ENCODE measurements around the gene COMMD8. TPM values are rescaled to one million over a fixed set of nuclear protein-coding genes. Genes with fewer than 3 reads are reported as not detected.

COMMD8 gene
- total RNA-seq, 1 experiment from 2014 or later = 19.9 TPM

GRCh38 chr4:47444031-47444430, 19.5 kb downstream of the COMMD8 start:
- Histone ChIP-seq H3K27me3 (ENCODE audit: insufficient read depth, low read length) (no peaks in the 10 kb centered on the region), H3K4me2 (ENCODE audit: low read length) (no peak overlapping the region), H2AFZ (ENCODE audit: low read depth, low read length, poor library complexity, severe bottlenecking) (no peak overlapping the region), H3K4me1 (ENCODE audit: control insufficient read depth in 1 of 2, insufficient read depth in 2 of 2, low read length in 2 of 2) (no peaks in the 10 kb centered on the region), H3K4me3 (replicated peaks in 1 of 2; ENCODE audit: low read depth in 1 of 2, low read length in 2 of 2) (no peak overlapping the region), H3K36me3 (ENCODE audit: control insufficient read depth in 1 of 2, insufficient read depth in 2 of 2, low read length in 2 of 2) (no peaks in the 10 kb centered on the region), H3K9me2 (ENCODE audit: insufficient read depth) (no peaks in the 10 kb centered on the region), H3K27ac (ENCODE audit: low read depth, low read length) (no peak overlapping the region), H3K9ac (ENCODE audit: low read length) (no peak overlapping the region), H3K9me3 (ENCODE audit: control insufficient read depth in 1 of 2, insufficient read depth in 1 of 2, low read depth in 1 of 2, low read length in 2 of 2) (no peaks in the 10 kb centered on the region), H3K79me2 (ENCODE audit: insufficient read depth, low read length) (no peaks in the 10 kb centered on the region), H4K20me1 (ENCODE audit: insufficient read depth) (no peaks in the 10 kb centered on the region)
- no peak for TF ChIP-seq ATF3 (IDR thresholded peaks at IDR 0.05)
- TF ChIP-seq POLR2A (IDR thresholded peaks at IDR 0.05; ENCODE audit: borderline replicate concordance, extremely low read depth, insufficient read depth, insufficient read length) = no peak
- no peak for TF ChIP-seq CBX3 (IDR thresholded peaks at IDR 0.05; ENCODE audit: low read depth)
- no peak for TF ChIP-seq MAX (IDR thresholded peaks at IDR 0.05)
- TF ChIP-seq EGR1 (IDR thresholded peaks at IDR 0.05; ENCODE audit: low read depth) = no peak
- no peak for TF ChIP-seq EZH2phosphoT487 (IDR thresholded peaks at IDR 0.05; ENCODE audit: borderline replicate concordance)
- TF ChIP-seq YY1 (IDR thresholded peaks at IDR 0.05; ENCODE audit: extremely low read depth, insufficient replicate concordance, low read depth, low read length) = no peak
- TF ChIP-seq JUND (IDR thresholded peaks at IDR 0.05) = no peak
- TF ChIP-seq RAD21 (IDR thresholded peaks at IDR 0.05; ENCODE audit: low read depth) = no peak
- BruUV-seq (replicated peaks) = no TSS peak
- CTCF ChIA-PET = no interaction called here
- intact Hi-C loops (cut with micrococcal nuclease) = no loop called here
- DNase-seq (ENCODE audit: low read depth, low spot score) = no peak
- RAD21 ChIA-PET (ENCODE audit: low non-redundant PET in 1 of 2, low total read pairs in 2 of 2, uncharacterized antibody in 2 of 2, unreplicated experiment in 2 of 2) = no interaction called here
- ATAC-seq = no peak
- POLR2A ChIA-PET = no interaction called here

- RAD21 ChIA-PET (ENCODE audit: low non-redundant PET in 1 of 2, low total read pairs in 2 of 2, uncharacterized antibody in 2 of 2, unreplicated experiment in 2 of 2) = no interaction called here
- no TSS peak for BruUV-seq (replicated peaks)
- ATAC-seq = no peak
- H3K9me3 ChIP-seq (ENCODE audit: control insufficient read depth in 1 of 2, insufficient read depth in 1 of 2, low read depth in 1 of 2, low read length in 2 of 2) = no peaks in the 10 kb centered on the region
- TF ChIP-seq YY1 (IDR thresholded peaks at IDR 0.05; ENCODE audit: extremely low read depth, insufficient replicate concordance, low read depth, low read length) (no peak), CBX3 (IDR thresholded peaks at IDR 0.05; ENCODE audit: low read depth) (no peak), SIN3A (IDR thresholded peaks at IDR 0.05; ENCODE audit: low read depth) (no peak)
- H3K27me3 ChIP-seq (ENCODE audit: insufficient read depth, low read length) = no peaks in the 10 kb centered on the region
- H3K9me2 ChIP-seq (ENCODE audit: insufficient read depth) = no peaks in the 10 kb centered on the region
- no peak overlapping the region for H2AFZ ChIP-seq (ENCODE audit: low read depth, low read length, poor library complexity, severe bottlenecking)
- no peak for DNase-seq (ENCODE audit: low read depth, low spot score)
- intact Hi-C loops (cut with micrococcal nuclease) = no loop called here
- POLR2A ChIA-PET = no interaction called here
- CTCF ChIA-PET = no interaction called here
- no peaks in the 10 kb centered on the region for H3K79me2 ChIP-seq (ENCODE audit: insufficient read depth, low read length)
- H3K4me3 ChIP-seq (replicated peaks in 1 of 2; ENCODE audit: low read depth in 1 of 2, low read length in 2 of 2) = no peak overlapping the region
- H3K27ac ChIP-seq (ENCODE audit: low read depth, low read length) = no peak overlapping the region
- no peaks in the 10 kb centered on the region for H3K36me3 ChIP-seq (ENCODE audit: control insufficient read depth in 1 of 2, insufficient read depth in 2 of 2, low read length in 2 of 2)
- no peaks in the 10 kb centered on the region for H4K20me1 ChIP-seq (ENCODE audit: insufficient read depth)
- no peak overlapping the region for H3K9ac ChIP-seq (ENCODE audit: low read length)
- H3K4me1 ChIP-seq (ENCODE audit: control insufficient read depth in 1 of 2, insufficient read depth in 2 of 2, low read length in 2 of 2) = no peaks in the 10 kb centered on the region
- H3K4me2 ChIP-seq (ENCODE audit: low read length) = no peak overlapping the region
Observed at GRCh38 chr4:47442980-47443379, 20.5 kb downstream of the COMMD8 start.

All from HCT116 (cell line).